Prostate gland (tissue), 2 donors: ENCODE data around the gene LSS.

Source experiments
- CTCF ChIP-seq, 4 experiments: fragments of 200-600 bp in 2 of 4; fragments of 450-650 bp in 2 of 4; sonication (generic) in 2 of 4; IDR thresholded peaks; 1 replicate in 3 of 4; 2 replicates in 1 of 4; pipeline ENCODE4 v1.5.1; 2016 to 2019; ENCODE audit warnings: antibody characterized with exemption in 4 of 4, mild to moderate bottlenecking in 2 of 4, moderate library complexity in 2 of 4
- POLR2A ChIP-seq: fragments of 450-650 bp; IDR thresholded peaks from one replicate; pipeline ENCODE4 v1.6.1; 2016; ENCODE audit warnings: antibody characterized with exemption, mild to moderate bottlenecking

- no peak for TF ChIP-seq POLR2A
- TF ChIP-seq CTCF (IDR thresholded peaks at IDR 0.05): no peak
These were observed 18.0 kb downstream of the LSS start for GRCh38 chr21:46210378-46211136.
